GM19438 (cell line): Measurements from ENCODE around the gene NAT9.

ENCODE experiments used
- ATAC-seq: cut with Tn5 transposase; IDR thresholded peaks from one replicate; pipeline ENCODE4 v1.9.1; 2021; ENCODE audit warnings: low read depth; ENCODE audit not compliant: unreplicated experiment

The NAT9 gene

GRCh38 chr17:74748529-74749278 is 27.4 kb downstream of the NAT9 start, which contains the start of gene NHERF1:
Gene NHERF1, plus strand, starts transcription at chr17:74748628. Its CDS starts 219 bp downstream, at chr17:74748847.
- ATAC-seq, result peak; percentile 71

GRCh38 chr17:74748279-74748528 is 27.9 kb downstream of the NAT9 start:
- no peak for ATAC-seq

- ATAC-seq, result no peak
Observed at GRCh38 chr17:74746922-74747321, 29.2 kb downstream of the NAT9 start.

- ATAC-seq, result no peak
Observed at GRCh38 chr17:74746376-74746775, 29.8 kb downstream of the NAT9 start.

- ATAC-seq, result no peak
Observed at GRCh38 chr17:74745548-74746177, 30.5 kb downstream of the NAT9 start.

GRCh38 chr17:74744714-74745547 is 31.2 kb downstream of the NAT9 start:
- ATAC-seq, result no peak

GRCh38 chr17:74744349-74744713 is 31.8 kb downstream of the NAT9 start:
- ATAC-seq, result no peak

- no peak for ATAC-seq
Observed at GRCh38 chr17:74743755-74744154, 32.4 kb downstream of the NAT9 start.

- ATAC-seq, result no peak
Observed at GRCh38 chr17:74742978-74743545, 33.1 kb downstream of the NAT9 start.

- ATAC-seq, result peak; percentile 46
Observed at GRCh38 chr17:74742153-74742515, 34.0 kb downstream of the NAT9 start.

GRCh38 chr17:74740641-74741387 is 35.3 kb downstream of the NAT9 start:
- ATAC-seq, result no peak

- no peak for ATAC-seq
Observed at GRCh38 chr17:74740173-74740572, 36.0 kb downstream of the NAT9 start.

- ATAC-seq, result no peak
Observed at GRCh38 chr17:74739227-74739831, 36.8 kb downstream of the NAT9 start.

- ATAC-seq, result no peak
Observed at GRCh38 chr17:74738051-74738996, 37.8 kb downstream of the NAT9 start.

- ATAC-seq, result no peak
Observed at GRCh38 chr17:74737299-74738050, 38.7 kb downstream of the NAT9 start.

- no peak for ATAC-seq
Observed at GRCh38 chr17:74736513-74737298, 39.4 kb downstream of the NAT9 start, which contains the start of gene RAB37. Gene RAB37, plus strand, starts transcription at chr17:74737256. Its CDS starts 17 bp downstream, at chr17:74737273.

- ATAC-seq, result no peak
Observed at GRCh38 chr17:74734256-74734655, 41.9 kb downstream of the NAT9 start.
